ENCODE measurements around the gene YEATS4. TPM values are rescaled to one million over a fixed set of nuclear protein-coding genes. Genes with fewer than 3 reads are reported as not detected.

Gene YEATS4
- polyA plus RNA-seq, 3 donors, result 6.6 to 20.9 (median 16.0) TPM

DNA sequence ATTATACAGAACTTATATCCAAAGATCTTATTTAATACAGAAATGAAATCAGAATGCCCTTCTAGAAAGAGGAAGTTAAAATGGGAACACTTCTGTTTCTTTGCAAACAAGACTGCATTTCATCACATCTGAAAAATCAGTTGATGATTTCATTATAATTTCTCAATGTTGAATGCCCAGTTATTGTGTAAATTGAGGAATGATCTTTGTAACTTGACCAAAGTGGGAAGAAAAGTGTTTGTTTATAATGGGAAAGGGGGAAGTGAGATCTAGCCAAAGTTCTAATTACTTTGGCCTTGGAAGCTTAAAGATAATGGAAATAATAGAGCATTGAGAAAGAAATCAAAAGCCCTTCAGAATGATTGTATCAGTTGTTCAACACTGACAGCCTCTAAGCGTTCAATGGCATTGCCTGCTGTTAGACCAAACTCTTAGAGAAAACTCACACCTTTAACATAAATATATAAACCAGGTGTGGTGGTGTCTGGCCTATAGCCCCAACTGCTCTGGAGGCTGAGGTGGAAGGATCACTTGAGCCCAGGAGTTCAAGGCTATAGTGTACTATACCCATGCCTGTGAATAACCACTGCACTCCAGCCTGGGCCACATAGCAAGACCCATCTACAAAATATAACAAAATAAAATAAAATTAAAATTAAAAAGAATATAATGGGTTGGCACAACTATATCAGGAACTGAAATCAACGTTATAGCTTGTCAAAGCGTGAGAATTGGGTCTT, 21.3 kb upstream of the YEATS4 start:
- DNase-seq, result peak; percentile 65 to 94 (median 86)
- H3K36me3 Mint-ChIP-seq, result no peaks in the 10 kb centered on the region
- H3K36me3 ChIP-seq (replicated peaks in 1 of 2; ENCODE audit: control insufficient read depth in 1 of 2, insufficient read depth in 2 of 2, low read length in 2 of 2), result no peaks in the 10 kb centered on the region
- H3K79me2 ChIP-seq (ENCODE audit: insufficient read depth, low read length), result peaks cover 85% of the 10 kb centered on the region
- H3K4me3 ChIP-seq (replicated peaks in 1 of 3; ENCODE audit: low read depth in 2 of 3, low read length in 3 of 3), result peak overlapping the region in 2 of 3 experiments; percentile 44 to 69
- no peaks in the 10 kb centered on the region for H4K20me1 ChIP-seq (ENCODE audit: insufficient read depth, low read length)
- peaks cover 85% of the 10 kb centered on the region for H3K4me1 Mint-ChIP-seq
- intact Hi-C loops (cut with micrococcal nuclease), result no loop called here
- H3K27ac Mint-ChIP-seq, result peak overlapping the region; percentile 82 to 95 (median 92)
- H3K4me2 ChIP-seq (replicated peaks; ENCODE audit: extremely low read depth, low read length, poor library complexity, severe bottlenecking), result peak overlapping the region; percentile 75
- H3K9me3 ChIP-seq (replicated peaks in 1 of 2; ENCODE audit: control insufficient read depth in 1 of 2, insufficient read depth in 1 of 2, low read length in 2 of 2), result no peaks in the 10 kb centered on the region
- peak overlapping the region; percentile 72 to 93 for H3K27ac ChIP-seq (ENCODE audit: low read depth in 1 of 2, low read length in 2 of 2)
- no peaks in the 10 kb centered on the region for H3K27me3 ChIP-seq (ENCODE audit: control insufficient read depth in 2 of 2, insufficient read depth in 2 of 2, low read length in 2 of 2)
- peaks cover 96 to 99% of the 10 kb centered on the region in 2 donors for H3K4me1 ChIP-seq (ENCODE audit: control insufficient read depth in 1 of 2, insufficient read depth in 2 of 2, low read length in 2 of 2)
- H3K9ac ChIP-seq (ENCODE audit: insufficient read depth, low read length, poor library complexity, severe bottlenecking), result peak overlapping the region; percentile 45
- no peaks in the 10 kb centered on the region for H3K9me3 Mint-ChIP-seq
- WGBS (ENCODE audit: insufficient coverage), result no CpG with 5 or more reads among the region's 3 CpGs
- H3K27me3 Mint-ChIP-seq (ENCODE audit: low read depth in 3 of 3), result no peaks in the 10 kb centered on the region
- TF ChIP-seq, protein P1, sequence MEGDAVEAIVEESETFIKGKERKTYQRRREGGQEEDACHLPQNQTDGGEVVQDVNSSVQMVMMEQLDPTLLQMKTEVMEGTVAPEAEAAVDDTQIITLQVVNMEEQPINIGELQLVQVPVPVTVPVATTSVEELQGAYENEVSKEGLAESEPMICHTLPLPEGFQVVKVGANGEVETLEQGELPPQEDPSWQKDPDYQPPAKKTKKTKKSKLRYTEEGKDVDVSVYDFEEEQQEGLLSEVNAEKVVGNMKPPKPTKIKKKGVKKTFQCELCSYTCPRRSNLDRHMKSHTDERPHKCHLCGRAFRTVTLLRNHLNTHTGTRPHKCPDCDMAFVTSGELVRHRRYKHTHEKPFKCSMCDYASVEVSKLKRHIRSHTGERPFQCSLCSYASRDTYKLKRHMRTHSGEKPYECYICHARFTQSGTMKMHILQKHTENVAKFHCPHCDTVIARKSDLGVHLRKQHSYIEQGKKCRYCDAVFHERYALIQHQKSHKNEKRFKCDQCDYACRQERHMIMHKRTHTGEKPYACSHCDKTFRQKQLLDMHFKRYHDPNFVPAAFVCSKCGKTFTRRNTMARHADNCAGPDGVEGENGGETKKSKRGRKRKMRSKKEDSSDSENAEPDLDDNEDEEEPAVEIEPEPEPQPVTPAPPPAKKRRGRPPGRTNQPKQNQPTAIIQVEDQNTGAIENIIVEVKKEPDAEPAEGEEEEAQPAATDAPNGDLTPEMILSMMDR (IDR thresholded peaks at IDR 0.05), result no peak
- peak overlapping the region in 1 of 2 donors; percentile 80 for H3K4me3 Mint-ChIP-seq
- H2AFZ ChIP-seq (ENCODE audit: insufficient read depth, low read depth, low read length, poor library complexity, severe bottlenecking), result no peak overlapping the region

DNA sequence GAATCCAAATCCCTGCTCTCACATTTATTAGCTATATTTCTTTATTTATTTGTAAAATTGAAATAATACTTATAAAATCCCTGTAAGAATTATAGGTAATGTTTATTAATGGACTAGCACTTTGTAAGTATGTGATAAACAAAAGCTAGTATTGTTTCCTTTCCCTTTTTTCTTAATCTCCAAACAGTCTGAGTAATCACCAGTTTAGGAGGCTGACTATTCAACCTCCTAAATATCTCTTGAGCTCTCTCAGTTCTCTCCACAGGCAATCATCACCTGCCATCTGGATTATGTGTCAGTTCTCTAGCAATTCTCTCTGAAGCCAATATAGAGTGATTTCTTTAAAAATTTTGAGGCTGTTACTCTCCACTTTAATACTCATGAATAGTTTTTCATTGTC, 20.6 kb upstream of the YEATS4 start:
- H3K27ac ChIP-seq (ENCODE audit: low read depth in 1 of 2, low read length in 2 of 2), result peak overlapping the region; percentile 52 to 93
- peak overlapping the region; percentile 75 for H3K4me2 ChIP-seq (replicated peaks; ENCODE audit: extremely low read depth, low read length, poor library complexity, severe bottlenecking)
- TF ChIP-seq, protein P1 (IDR thresholded peaks at IDR 0.05), result no peak
- no peak overlapping the region for H2AFZ ChIP-seq (ENCODE audit: insufficient read depth, low read depth, low read length, poor library complexity, severe bottlenecking)
- intact Hi-C loops (cut with micrococcal nuclease), result no loop called here
- Mint-ChIP-seq H3K4me1 (peaks cover 86% of the 10 kb centered on the region), H3K27me3 (ENCODE audit: low read depth in 3 of 3) (no peaks in the 10 kb centered on the region), H3K36me3 (no peaks in the 10 kb centered on the region), H3K9me3 (no peaks in the 10 kb centered on the region), H3K27ac (peak overlapping the region; percentile 78 to 93 (median 89)), H3K4me3 (peak overlapping the region in 1 of 2 donors; percentile 65)
- H3K9me3 ChIP-seq (replicated peaks in 1 of 2; ENCODE audit: control insufficient read depth in 1 of 2, insufficient read depth in 1 of 2, low read length in 2 of 2), result no peaks in the 10 kb centered on the region
- no peaks in the 10 kb centered on the region for H3K36me3 ChIP-seq (replicated peaks in 1 of 2; ENCODE audit: control insufficient read depth in 1 of 2, insufficient read depth in 2 of 2, low read length in 2 of 2)
- H3K4me3 ChIP-seq (replicated peaks in 1 of 3; ENCODE audit: low read depth in 2 of 3, low read length in 3 of 3), result peak overlapping the region in 1 of 3 experiments; percentile 55
- no peaks in the 10 kb centered on the region for H4K20me1 ChIP-seq (ENCODE audit: insufficient read depth, low read length)
- DNase-seq, result peak in 2 of 3 donors; percentile 34 to 45
- H3K4me1 ChIP-seq (ENCODE audit: control insufficient read depth in 1 of 2, insufficient read depth in 2 of 2, low read length in 2 of 2), result peaks cover 96 to 99% of the 10 kb centered on the region in 2 donors
- H3K9ac ChIP-seq (ENCODE audit: insufficient read depth, low read length, poor library complexity, severe bottlenecking), result no peak overlapping the region
- H3K79me2 ChIP-seq (ENCODE audit: insufficient read depth, low read length), result peaks cover 85% of the 10 kb centered on the region
- no peaks in the 10 kb centered on the region for H3K27me3 ChIP-seq (ENCODE audit: control insufficient read depth in 2 of 2, insufficient read depth in 2 of 2, low read length in 2 of 2)
